Parathyroid adenoma (tissue), 2 donors: ENCODE results near the gene DNMT3B.
"Not testable (repeated sequence)": the region's sequence is repeated elsewhere in the genome, so short reads cannot be mapped to it uniquely, and the experiment has no call there.

Source experiments
- H2AFZ ChIP-seq: fragments of 300-600 bp; sonication (generic); one replicate; pipeline ENCODE4 v1.7.0; 2017; ENCODE audit warnings: antibody characterized with exemption, mild to moderate bottlenecking
- H3K27ac ChIP-seq: fragments of 300-600 bp; sonication (generic); one replicate; pipeline ENCODE4 v1.7.0; 2017
- H3K27me3 ChIP-seq: fragments of 300-600 bp; sonication (generic); one replicate; pipeline ENCODE4 v1.7.0; 2017; ENCODE audit warnings: low read length; ENCODE audit not compliant: control insufficient read depth, insufficient read depth
- H3K36me3 ChIP-seq: fragments of 300-600 bp; sonication (generic); one replicate; pipeline ENCODE4 v1.7.0; 2017; ENCODE audit warnings: low read length; ENCODE audit not compliant: control insufficient read depth, insufficient read depth
- H3K4me1 ChIP-seq: fragments of 300-600 bp; sonication (generic); one replicate; pipeline ENCODE4 v1.7.0; 2017; ENCODE audit warnings: control low read depth
- H3K4me2 ChIP-seq: fragments of 300-600 bp; sonication (generic); one replicate; pipeline ENCODE4 v1.7.0; 2017; ENCODE audit warnings: low read length
- H3K4me3 ChIP-seq: fragments of 300-600 bp; sonication (generic); one replicate; pipeline ENCODE4 v1.7.0; 2017; ENCODE audit warnings: low read depth, low read length
- H3K79me2 ChIP-seq: fragments of 300-600 bp; sonication (generic); one replicate; pipeline ENCODE4 v1.7.0; 2017; ENCODE audit warnings: control low read depth
- H3K9ac ChIP-seq: fragments of 300-600 bp; sonication (generic); one replicate; pipeline ENCODE4 v1.7.0; 2017; ENCODE audit warnings: mild to moderate bottlenecking
- H3K9me3 ChIP-seq: fragments of 300-600 bp; sonication (generic); one replicate; pipeline ENCODE4 v1.7.0; 2017; ENCODE audit warnings: low read length; ENCODE audit not compliant: control insufficient read depth
- CTCF ChIP-seq: fragments of 300-600 bp; sonication (generic); IDR thresholded peaks from one replicate; pipeline ENCODE4 v1.7.0; 2017; ENCODE audit warnings: antibody characterized with exemption, mild to moderate bottlenecking
- donor health status: primary hyperparathyroidism.

DNMT3B gene

GRCh38 chr20:32761831-32762753 lies at the start of gene DNMT3B:
Gene DNMT3B (plus strand): TSS chr20:32762385. CDS start chr20:32780324, 17,939 bp downstream.
- Histone ChIP-seq H3K27me3 (no peaks in the 10 kb centered on the region), H3K4me2 (peak within 1 kb of the TSS; percentile 99), H3K4me3 (peak within 1 kb of the TSS; percentile 78), H3K4me1 (peaks cover 7% of the 10 kb centered on the region), H3K36me3 (no peaks in the 10 kb centered on the region), H3K9ac (peak within 1 kb of the TSS; percentile 61), H2AFZ (peak within 1 kb of the TSS; percentile 100), H3K9me3 (no peaks in the 10 kb centered on the region), H3K27ac (no peak within 1 kb of the TSS), H3K79me2 (no peaks in the 10 kb centered on the region)
- TF ChIP-seq CTCF = no peak

GRCh38 chr20:32718749-32719348 lies 43.3 kb upstream of the DNMT3B start:
- no peaks in the 10 kb centered on the region for H3K36me3 ChIP-seq
- H3K79me2 ChIP-seq = peaks cover 2% of the 10 kb centered on the region
- TF ChIP-seq CTCF = no peak
- no peak overlapping the region for H3K4me2 ChIP-seq
- H3K27me3 ChIP-seq = no peaks in the 10 kb centered on the region
- no peaks in the 10 kb centered on the region for H3K4me1 ChIP-seq
- no peaks in the 10 kb centered on the region for H3K9me3 ChIP-seq
- no peak overlapping the region for H2AFZ ChIP-seq
- H3K4me3 ChIP-seq = no peak overlapping the region
- no peak overlapping the region for H3K9ac ChIP-seq
- no peak overlapping the region for H3K27ac ChIP-seq

- H3K4me3 ChIP-seq = no peak overlapping the region
- H3K4me1 ChIP-seq = peaks cover 5% of the 10 kb centered on the region
- H2AFZ ChIP-seq = no peak overlapping the region
- no peak for TF ChIP-seq CTCF
- H3K4me2 ChIP-seq = no peak overlapping the region
- no peak overlapping the region for H3K9ac ChIP-seq
- H3K79me2 ChIP-seq = peaks cover 9% of the 10 kb centered on the region
- no peak overlapping the region for H3K27ac ChIP-seq
- no peaks in the 10 kb centered on the region for H3K9me3 ChIP-seq
- no peaks in the 10 kb centered on the region for H3K36me3 ChIP-seq
- no peaks in the 10 kb centered on the region for H3K27me3 ChIP-seq
Measured at GRCh38 chr20:32727683-32728082, 34.5 kb upstream of the DNMT3B start.

GRCh38 chr20:32728435-32728834 lies 33.8 kb upstream of the DNMT3B start:
- H3K4me2 ChIP-seq, H3K9me3 ChIP-seq, H3K79me2 ChIP-seq, H3K27ac ChIP-seq, H3K4me3 ChIP-seq, H3K36me3 ChIP-seq, H2AFZ ChIP-seq, H3K27me3 ChIP-seq, H3K4me1 ChIP-seq, H3K9ac ChIP-seq: not testable (repeated sequence)

GRCh38 chr20:32729334-32729733 lies 32.9 kb upstream of the DNMT3B start:
- H3K4me3 ChIP-seq, H3K27ac ChIP-seq, H3K36me3 ChIP-seq, H3K4me2 ChIP-seq, H2AFZ ChIP-seq, H3K9me3 ChIP-seq, H3K4me1 ChIP-seq, H3K27me3 ChIP-seq, H3K79me2 ChIP-seq, H3K9ac ChIP-seq: not testable (repeated sequence)
